IgD-negative memory B cell (primary cell): ENCODE measurements around the gene MACROD2. TPM values are rescaled to one million over a fixed set of nuclear protein-coding genes. Genes with fewer than 3 reads are reported as not detected.
"Not testable (repeated sequence)": the region's sequence is repeated elsewhere in the genome, so short reads cannot be mapped to it uniquely, and the experiment has no call there.

ENCODE experiments used
- H3K27ac Mint-ChIP-seq, 3 donors: one replicate each; pipeline ENCODE4 v1.8.0; 2020 to 2022; ENCODE audit warnings: mild to moderate bottlenecking in 3 of 3, mixed read lengths in 3 of 3, moderate library complexity in 1 of 3
- H3K27me3 Mint-ChIP-seq: one replicate; pipeline ENCODE4 v1.8.0; 2021; ENCODE audit warnings: mixed read lengths
- H3K36me3 Mint-ChIP-seq: one replicate; pipeline ENCODE4 v1.8.0; 2020; ENCODE audit warnings: mild to moderate bottlenecking, mixed read lengths
- H3K4me1 Mint-ChIP-seq, 3 donors: one replicate each; pipeline ENCODE4 v1.8.0; 2020 to 2022; ENCODE audit warnings: mixed read lengths in 3 of 3, mild to moderate bottlenecking in 1 of 3
- H3K4me3 Mint-ChIP-seq, 4 donors: one replicate each; pipeline ENCODE4 v1.8.0; 2020 to 2022; ENCODE audit warnings: mild to moderate bottlenecking in 4 of 4, mixed read lengths in 4 of 4, moderate library complexity in 3 of 4
- H3K9me3 Mint-ChIP-seq, 3 donors: one replicate each; pipeline ENCODE4 v1.8.0; 2020 to 2021; ENCODE audit warnings: mixed read lengths in 3 of 3, mild to moderate bottlenecking in 1 of 3
- polyA plus RNA-seq: library from polyadenylated mRNA; unstranded; fragments of 300-500 nt; fragmentation: Illumina TruSeq; gene quantifications from one replicate; pipeline ENCODE4 v1.2.3, GENCODE V29; 2021

The MACROD2 gene
- polyA plus RNA-seq, 1 donor from 2014 or later: 1.3 TPM

GRCh38 chr20:15171016-15171415 is 1175.7 kb downstream of the MACROD2 start:
- Mint-ChIP-seq H3K4me1 (no peaks in the 10 kb centered on the region), H3K36me3 (peaks cover 1% of the 10 kb centered on the region), H3K4me3 (no peak overlapping the region), H3K9me3 (no peaks in the 10 kb centered on the region), H3K27me3 (peaks cover 1% of the 10 kb centered on the region), H3K27ac (no peak overlapping the region)

GRCh38 chr20:15176929-15177328 is 1181.6 kb downstream of the MACROD2 start:
- Mint-ChIP-seq H3K4me1 (no peaks in the 10 kb centered on the region), H3K27me3 (peaks cover 3% of the 10 kb centered on the region), H3K4me3 (no peak overlapping the region), H3K9me3 (peaks cover 0 to 10% (median 0%) of the 10 kb centered on the region in 3 donors), H3K27ac (no peak overlapping the region), H3K36me3 (peaks cover 1% of the 10 kb centered on the region)

GRCh38 chr20:15178581-15178980 is 1183.3 kb downstream of the MACROD2 start:
- Mint-ChIP-seq H3K9me3 (peaks cover 0 to 10% (median 0%) of the 10 kb centered on the region in 3 donors), H3K36me3 (peaks cover 1% of the 10 kb centered on the region), H3K27me3 (peaks cover 3% of the 10 kb centered on the region), H3K27ac (no peak overlapping the region), H3K4me3 (no peak overlapping the region), H3K4me1 (no peaks in the 10 kb centered on the region)

- Mint-ChIP-seq H3K4me3 (no peak overlapping the region), H3K36me3 (peaks cover 1% of the 10 kb centered on the region), H3K27ac (no peak overlapping the region), H3K9me3 (peaks cover 0 to 10% (median 0%) of the 10 kb centered on the region in 3 donors), H3K4me1 (no peaks in the 10 kb centered on the region), H3K27me3 (peaks cover 3% of the 10 kb centered on the region)
Observed at GRCh38 chr20:15179381-15179780, 1184.1 kb downstream of the MACROD2 start.

- no peak overlapping the region for H3K27ac Mint-ChIP-seq
- peaks cover 1% of the 10 kb centered on the region for H3K36me3 Mint-ChIP-seq
- H3K9me3 Mint-ChIP-seq: peaks cover 0 to 10% (median 0%) of the 10 kb centered on the region in 3 donors
- H3K4me1 Mint-ChIP-seq: no peaks in the 10 kb centered on the region
- H3K4me3 Mint-ChIP-seq: no peak overlapping the region
- peaks cover 3% of the 10 kb centered on the region for H3K27me3 Mint-ChIP-seq
Observed at GRCh38 chr20:15179781-15180180, 1184.5 kb downstream of the MACROD2 start.

- H3K36me3 Mint-ChIP-seq: peaks cover under 1% of the 10 kb centered on the region
- peaks cover 0 to 2% (median 0%) of the 10 kb centered on the region in 3 donors for H3K9me3 Mint-ChIP-seq
- H3K4me1 Mint-ChIP-seq: no peaks in the 10 kb centered on the region
- H3K4me3 Mint-ChIP-seq: no peak overlapping the region
- no peak overlapping the region for H3K27ac Mint-ChIP-seq
- H3K27me3 Mint-ChIP-seq: peaks cover 1% of the 10 kb centered on the region
Observed at GRCh38 chr20:15185322-15185721, 1190.0 kb downstream of the MACROD2 start.

- peaks cover 0 to 4% (median 0%) of the 10 kb centered on the region in 3 donors for H3K9me3 Mint-ChIP-seq
- peaks cover 1% of the 10 kb centered on the region for H3K27me3 Mint-ChIP-seq
- no peaks in the 10 kb centered on the region for H3K4me1 Mint-ChIP-seq
- no peak overlapping the region for H3K4me3 Mint-ChIP-seq
- H3K27ac Mint-ChIP-seq: peak overlapping the region in 1 of 3 donors; percentile 4
- peaks cover 2% of the 10 kb centered on the region for H3K36me3 Mint-ChIP-seq
Observed at GRCh38 chr20:15185913-15186312, 1190.6 kb downstream of the MACROD2 start.

GRCh38 chr20:15187612-15188011 is 1192.3 kb downstream of the MACROD2 start:
- H3K27me3 Mint-ChIP-seq: peaks cover 1% of the 10 kb centered on the region

GRCh38 chr20:15188415-15188814 is 1193.1 kb downstream of the MACROD2 start:
- peaks cover 0 to 6% (median 0%) of the 10 kb centered on the region in 3 donors for H3K9me3 Mint-ChIP-seq
- peaks cover 2% of the 10 kb centered on the region for H3K36me3 Mint-ChIP-seq
- no peak overlapping the region for H3K27ac Mint-ChIP-seq
- no peak overlapping the region for H3K4me3 Mint-ChIP-seq
- H3K4me1 Mint-ChIP-seq: no peaks in the 10 kb centered on the region
- H3K27me3 Mint-ChIP-seq: peaks cover 1% of the 10 kb centered on the region

More at GRCh38 chr20:15187612-15188011, 1192.3 kb downstream of the MACROD2 start:
- Mint-ChIP-seq H3K4me3 (no peak overlapping the region), H3K36me3 (peaks cover 2% of the 10 kb centered on the region), H3K9me3 (peaks cover 0 to 6% (median 0%) of the 10 kb centered on the region in 3 donors), H3K27ac (no peak overlapping the region), H3K4me1 (no peaks in the 10 kb centered on the region)

GRCh38 chr20:15191082-15191723 is 1195.9 kb downstream of the MACROD2 start:
- H3K4me3 Mint-ChIP-seq: no peak overlapping the region
- H3K27me3 Mint-ChIP-seq: peaks cover 1% of the 10 kb centered on the region
- peaks cover 0 to 6% (median 0%) of the 10 kb centered on the region in 3 donors for H3K9me3 Mint-ChIP-seq
- no peak overlapping the region for H3K27ac Mint-ChIP-seq
- peaks cover 0 to 12% (median 3%) of the 10 kb centered on the region in 3 donors for H3K4me1 Mint-ChIP-seq
- H3K36me3 Mint-ChIP-seq: peaks cover 2% of the 10 kb centered on the region

- Mint-ChIP-seq H3K4me3 (no peak overlapping the region), H3K27me3 (no peaks in the 10 kb centered on the region), H3K36me3 (peaks cover 1% of the 10 kb centered on the region), H3K27ac (no peak overlapping the region), H3K9me3 (peaks cover 0 to 4% (median 0%) of the 10 kb centered on the region in 3 donors), H3K4me1 (peaks cover 7 to 22% (median 13%) of the 10 kb centered on the region in 3 donors)
Observed at GRCh38 chr20:15195378-15195777, 1200.1 kb downstream of the MACROD2 start.

GRCh38 chr20:15196547-15197255 is 1201.4 kb downstream of the MACROD2 start:
- no peaks in the 10 kb centered on the region for H3K36me3 Mint-ChIP-seq
- H3K9me3 Mint-ChIP-seq: peaks cover 0 to 2% (median 0%) of the 10 kb centered on the region in 3 donors
- H3K27ac Mint-ChIP-seq: no peak overlapping the region
- peak overlapping the region in 1 of 4 donors; percentile 4 for H3K4me3 Mint-ChIP-seq
- peaks cover 7 to 22% (median 13%) of the 10 kb centered on the region in 3 donors for H3K4me1 Mint-ChIP-seq
- H3K27me3 Mint-ChIP-seq: no peaks in the 10 kb centered on the region

GRCh38 chr20:15198017-15198416 is 1202.7 kb downstream of the MACROD2 start:
- not testable (repeated sequence) for H3K27me3 Mint-ChIP-seq, H3K36me3 Mint-ChIP-seq, H3K27ac Mint-ChIP-seq, H3K4me3 Mint-ChIP-seq, H3K9me3 Mint-ChIP-seq
- H3K4me1 Mint-ChIP-seq: peaks cover 7 to 22% (median 13%) of the 10 kb centered on the region in 3 donors

- H3K36me3 Mint-ChIP-seq: no peaks in the 10 kb centered on the region
- peaks cover 0 to 3% (median 0%) of the 10 kb centered on the region in 3 donors for H3K9me3 Mint-ChIP-seq
- H3K4me1 Mint-ChIP-seq: peaks cover 7 to 22% (median 13%) of the 10 kb centered on the region in 3 donors
- no peak overlapping the region for H3K4me3 Mint-ChIP-seq
- H3K27ac Mint-ChIP-seq: no peak overlapping the region
- H3K27me3 Mint-ChIP-seq: no peaks in the 10 kb centered on the region
Observed at GRCh38 chr20:15199698-15200097, 1204.4 kb downstream of the MACROD2 start.

- Mint-ChIP-seq H3K27me3 (no peaks in the 10 kb centered on the region), H3K9me3 (peaks cover 0 to 3% (median 0%) of the 10 kb centered on the region in 3 donors), H3K36me3 (no peaks in the 10 kb centered on the region), H3K4me3 (no peak overlapping the region), H3K4me1 (peaks cover 7 to 19% (median 12%) of the 10 kb centered on the region in 3 donors), H3K27ac (no peak overlapping the region)
Observed at GRCh38 chr20:15200147-15200565, 1204.8 kb downstream of the MACROD2 start.
